Tibial nerve (tissue), 4 donors: ENCODE results near the gene GDF10.

Experiments used
- CTCF ChIP-seq, 5 experiments: fragments of 200-600 bp in 3 of 5; fragments of 450-650 bp in 2 of 5; sonication (generic) in 3 of 5; IDR thresholded peaks; one replicate each; pipeline ENCODE4 v1.5.1; 2016 to 2019; ENCODE audit warnings: antibody characterized with exemption in 5 of 5, mild to moderate bottlenecking in 3 of 5, moderate library complexity in 2 of 5
- EP300 ChIP-seq, 2 donors: sonication (generic); formaldehyde crosslinking; IDR thresholded peaks; one replicate each; pipeline ENCODE4 v1.6.1; 2017; ENCODE audit warnings: antibody characterized with exemption in 2 of 2, mild to moderate bottlenecking in 1 of 2

- TF ChIP-seq EP300 (IDR thresholded peaks at IDR 0.05) = no peak
- no peak for TF ChIP-seq CTCF (IDR thresholded peaks at IDR 0.05)
Observed at GRCh38 chr10:47264797-47265281, 35.2 kb upstream of the GDF10 start.
